Measurements from ENCODE around the gene AHI1.

GRCh38 chr6:135291288-135292076, 206.1 kb downstream of the AHI1 start:
- TF ChIP-seq CTCF (IDR thresholded peaks at IDR 0.05) (no peak), POLR2A (IDR thresholded peaks at IDR 0.05) (no peak), EP300 (IDR thresholded peaks at IDR 0.05) (no peak)

All from tibial nerve (tissue), 4 donors.